ENCODE data around the gene PRDM11.

PRDM11 gene

DNA sequence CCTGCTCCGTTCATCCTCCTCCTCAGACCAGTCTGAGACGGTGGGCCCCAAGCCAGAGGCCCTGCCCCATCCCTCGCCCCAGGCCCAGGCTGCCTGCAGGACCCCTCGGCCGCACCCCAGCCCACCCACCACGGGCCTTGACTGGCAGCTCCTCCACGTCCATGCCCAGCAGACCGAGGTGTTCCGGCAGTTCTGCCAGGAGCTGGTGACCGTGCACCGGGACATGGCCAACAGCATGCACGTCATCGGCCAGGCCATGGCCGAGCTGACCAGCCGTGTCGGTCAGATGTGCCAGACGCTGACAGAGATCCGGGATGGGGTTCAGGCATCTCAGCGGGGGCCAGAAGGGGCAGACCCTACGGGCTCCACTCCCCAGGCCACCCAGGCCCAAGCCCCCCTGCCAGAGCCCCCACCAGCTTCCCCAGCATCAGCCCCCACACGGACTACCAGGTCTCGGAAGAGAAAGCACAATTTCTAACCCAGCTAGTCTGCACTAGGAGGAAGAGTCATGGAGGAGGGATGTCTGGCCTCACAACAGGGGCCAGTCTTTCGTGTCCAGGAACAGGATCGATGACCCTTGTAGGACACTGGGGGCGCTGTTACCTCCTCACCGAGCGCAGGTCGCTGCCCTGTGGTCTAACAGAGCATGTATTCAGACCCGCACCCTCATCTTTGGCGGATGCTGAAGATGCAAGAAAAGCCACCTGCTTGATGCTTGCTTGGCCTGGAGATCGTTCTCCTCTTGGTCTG is 66.3 kb downstream of the PRDM11 start:
- no peak for DNase-seq

- no peak for DNase-seq
These were observed 66.9 kb downstream of the PRDM11 start for GRCh38 chr11:45213316-45213665.

GRCh38 chr11:45213717-45214116 is 67.3 kb downstream of the PRDM11 start:
- no peak for DNase-seq

DNA sequence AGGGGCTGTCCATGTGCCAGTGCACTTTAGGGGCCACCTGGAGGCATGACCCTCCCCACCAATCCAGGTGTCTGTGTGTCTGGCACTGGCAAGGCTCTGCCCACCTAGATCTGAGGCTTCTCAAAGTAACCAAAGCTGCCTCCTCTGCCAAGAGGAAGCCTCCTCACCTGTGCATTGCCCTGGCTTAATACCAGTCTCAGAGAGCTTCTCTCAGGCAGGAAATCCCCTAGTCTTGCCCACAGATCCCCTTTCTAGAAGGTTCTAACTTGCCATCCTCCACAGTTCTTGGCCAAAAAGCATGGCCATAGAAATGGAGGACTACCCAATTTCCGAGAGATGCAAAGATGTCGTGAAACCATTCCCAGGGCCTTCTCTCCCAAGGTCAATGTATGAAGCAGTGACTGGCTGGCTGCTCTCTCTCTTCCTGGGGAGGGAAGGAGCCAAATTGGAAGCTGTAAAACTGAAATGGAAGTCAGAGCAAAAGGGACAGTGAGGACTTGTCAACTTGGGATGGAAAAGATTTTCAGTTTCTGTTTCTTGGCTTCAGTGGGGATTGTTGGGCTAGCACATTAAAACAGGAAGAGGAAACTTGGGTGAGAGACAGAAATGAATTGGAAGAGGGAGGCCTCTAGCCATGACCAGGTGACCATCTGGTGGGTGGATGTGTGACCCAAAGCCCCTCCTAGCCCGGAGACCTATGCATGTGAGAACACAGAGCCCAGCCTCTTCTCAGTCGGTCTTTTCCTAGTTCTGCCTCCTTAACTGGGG is 68.8 kb downstream of the PRDM11 start:
- DNase-seq, result no peak

DNA sequence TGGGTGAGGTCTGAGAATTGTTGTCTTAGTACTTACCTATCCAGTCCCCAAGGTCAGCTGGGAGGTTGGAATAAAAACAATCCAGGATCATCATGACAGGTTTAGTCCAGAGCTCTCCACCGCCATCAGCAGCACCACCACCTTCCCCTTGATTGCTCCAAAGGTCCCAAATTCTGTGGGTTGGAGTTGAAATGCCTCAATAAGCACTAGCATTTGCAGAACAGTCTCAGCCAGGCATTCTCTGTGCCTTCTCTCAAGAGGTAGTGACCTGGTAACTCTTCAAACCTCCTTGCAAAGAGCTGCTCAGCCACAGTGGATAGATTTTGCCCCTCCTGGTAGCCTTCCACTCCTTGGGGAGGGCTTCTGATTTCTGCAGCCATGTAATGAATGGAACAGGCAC is 69.6 kb downstream of the PRDM11 start:
- DNase-seq, result no peak

DNA sequence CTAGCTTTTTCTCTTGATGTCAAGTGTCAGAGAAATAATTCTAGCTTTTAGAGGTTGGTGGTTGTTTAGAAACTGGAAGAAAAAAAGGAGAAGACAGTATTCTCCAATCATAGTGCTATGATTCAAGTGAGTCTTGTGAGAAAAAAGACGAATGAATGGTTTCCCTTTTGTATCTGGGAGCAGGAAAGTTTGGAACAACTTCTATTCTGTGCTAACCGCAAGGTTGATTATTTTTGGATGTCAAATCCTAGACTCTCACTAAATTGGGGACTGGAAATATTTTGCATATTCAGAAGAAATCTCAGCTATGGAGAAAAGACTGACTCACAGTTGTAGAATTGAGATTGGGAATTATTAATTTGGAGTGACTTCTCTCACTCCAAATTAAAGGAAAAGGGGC is 70.5 kb downstream of the PRDM11 start:
- DNase-seq, result no peak

GRCh38 chr11:45217991-45218390 is 71.6 kb downstream of the PRDM11 start:
- DNase-seq, result no peak

- no peak for DNase-seq
These were observed 72.3 kb downstream of the PRDM11 start for GRCh38 chr11:45218705-45219104.

DNA sequence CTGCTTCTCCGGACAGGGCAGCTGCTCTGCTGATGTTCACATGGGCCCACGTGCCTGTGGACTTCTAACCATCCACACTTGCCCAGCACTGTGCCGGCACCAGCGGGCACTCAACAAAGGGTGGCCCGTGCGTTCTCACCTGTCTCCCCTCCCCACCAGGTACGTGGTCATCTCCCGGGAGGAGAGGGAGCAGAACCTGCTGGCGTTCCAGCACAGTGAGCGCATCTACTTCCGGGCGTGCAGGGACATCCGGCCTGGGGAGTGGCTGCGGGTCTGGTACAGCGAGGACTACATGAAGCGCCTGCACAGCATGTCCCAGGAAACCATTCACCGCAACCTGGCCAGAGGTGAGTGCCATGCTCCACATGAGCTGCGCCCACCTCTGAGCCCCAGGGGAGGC is 73.0 kb downstream of the PRDM11 start:
- DNase-seq, result no peak

- no peak for DNase-seq
These were observed 77.1 kb downstream of the PRDM11 start for GRCh38 chr11:45223496-45223895.

DNA sequence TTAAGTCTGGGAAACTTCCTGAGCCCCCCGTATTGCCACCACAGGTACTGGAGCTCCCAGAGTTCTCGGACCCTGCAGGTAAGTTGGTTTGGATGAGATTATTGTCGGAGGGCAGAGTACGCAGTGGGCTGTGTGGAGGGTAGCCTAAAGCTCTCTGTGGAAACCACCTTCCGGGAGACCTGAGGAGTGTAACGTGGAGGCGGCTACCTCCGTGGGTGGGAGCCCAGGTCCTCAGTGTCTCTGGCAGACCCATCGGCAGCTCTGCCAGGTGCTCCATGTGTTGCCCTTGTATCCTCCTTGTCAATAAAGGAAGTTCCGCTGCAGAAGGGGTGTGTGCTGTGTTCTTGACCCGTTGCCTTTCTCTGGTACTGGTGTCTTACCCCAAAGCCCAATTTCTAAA is 78.3 kb downstream of the PRDM11 start:
- DNase-seq, result no peak

GRCh38 chr11:45225277-45225676 is 78.8 kb downstream of the PRDM11 start:
- no peak for DNase-seq

- no peak for DNase-seq
These were observed 79.8 kb downstream of the PRDM11 start for GRCh38 chr11:45225961-45226871.

GRCh38 chr11:45226901-45227300 is 80.5 kb downstream of the PRDM11 start:
- DNase-seq, result no peak

GRCh38 chr11:45227836-45228235 is 81.4 kb downstream of the PRDM11 start:
- no peak for DNase-seq

GRCh38 chr11:45229401-45230020 is 83.1 kb downstream of the PRDM11 start:
- DNase-seq, result no peak

DNA sequence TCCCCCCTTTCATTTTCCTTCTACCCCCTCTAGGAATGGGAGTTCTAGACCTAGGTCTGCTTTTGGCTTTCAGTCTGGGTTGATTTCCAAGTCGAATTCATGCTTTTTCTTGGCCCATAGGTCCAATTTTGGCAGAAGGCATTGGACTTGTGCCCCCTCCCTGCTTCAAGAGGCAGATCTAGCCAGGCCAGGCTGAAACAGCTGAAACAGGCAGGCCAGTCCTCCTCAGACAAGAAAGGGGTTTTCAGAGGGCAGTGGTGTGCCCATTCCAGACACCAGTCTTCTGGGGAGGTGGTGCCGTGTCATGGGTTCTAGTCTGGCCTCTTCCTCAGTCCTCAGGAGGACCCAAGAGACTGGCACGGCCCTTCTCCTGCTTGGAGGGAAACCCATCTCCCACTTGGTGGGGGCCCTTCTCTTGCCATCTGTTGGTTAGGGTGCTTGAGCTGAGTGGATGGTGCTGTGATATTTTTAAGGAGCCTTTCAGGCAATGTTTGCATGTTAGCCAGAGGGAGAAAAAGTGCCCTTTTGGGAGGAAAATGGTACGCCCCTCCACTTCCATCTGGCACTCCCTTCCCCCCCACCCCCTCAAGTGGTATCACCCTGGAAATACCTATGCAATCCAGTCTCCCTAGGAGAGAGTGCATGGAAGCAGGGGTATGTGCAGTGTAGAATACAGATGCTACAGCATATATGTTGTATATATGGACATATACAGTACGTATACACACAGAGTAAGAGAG is 86.1 kb downstream of the PRDM11 start:
- DNase-seq, result no peak

DNA sequence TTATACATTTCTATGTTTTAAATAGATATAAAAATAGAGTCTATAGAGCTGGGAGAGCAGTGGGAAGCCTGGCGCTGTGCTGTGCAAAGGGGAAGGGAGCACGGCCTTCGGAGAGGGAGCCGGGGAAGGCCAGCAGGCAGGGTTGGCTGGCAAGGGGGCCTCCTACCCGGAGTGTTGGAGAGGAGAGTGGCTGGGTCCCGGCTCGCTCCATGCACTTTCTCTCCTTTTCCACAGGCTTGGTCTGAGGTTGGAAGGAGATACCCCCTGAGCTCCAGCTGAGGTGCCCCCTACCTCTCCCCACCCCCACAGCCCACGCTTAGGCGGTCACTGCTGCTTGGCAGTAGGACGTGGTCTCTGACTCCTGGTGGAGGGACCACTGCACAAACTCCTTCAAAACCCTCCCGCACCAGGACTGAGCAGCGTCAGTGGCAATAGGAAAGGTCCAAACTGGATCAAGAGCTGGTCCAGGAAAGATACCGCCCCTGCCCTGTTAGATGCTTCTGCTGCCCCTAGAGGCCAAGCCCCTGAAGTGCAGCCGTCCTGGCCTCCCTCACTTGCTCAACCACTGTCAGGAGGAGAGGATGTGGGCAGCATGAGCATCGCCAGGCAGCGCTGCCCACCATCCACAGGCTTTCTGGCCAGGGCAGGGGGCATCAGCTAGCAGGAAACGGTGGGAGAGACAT is 86.8 kb downstream of the PRDM11 start:
- DNase-seq, result peak; percentile 74 to 79

DNA sequence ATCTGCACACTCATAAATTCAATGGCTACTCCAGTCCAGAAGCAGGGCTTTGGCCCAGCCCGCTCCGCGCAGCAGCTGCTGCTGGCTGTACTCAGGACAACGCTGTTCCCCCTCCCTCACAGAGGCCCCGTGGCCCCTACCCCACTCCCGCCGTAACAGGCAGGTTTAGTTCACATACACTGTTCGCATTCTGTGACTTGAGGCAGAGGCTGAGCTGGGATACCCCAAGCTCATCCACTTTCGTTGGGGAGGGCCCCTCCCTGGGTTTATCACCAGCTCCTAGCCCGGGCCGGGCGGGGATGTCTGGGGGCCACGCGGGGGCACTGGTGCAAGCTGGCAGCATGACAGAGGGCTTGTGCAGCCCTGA is 87.3 kb downstream of the PRDM11 start:
- no peak for DNase-seq

GRCh38 chr11:45234306-45235006 is 88.0 kb downstream of the PRDM11 start:
- DNase-seq, result no peak

GRCh38 chr11:45237711-45238315 is 91.4 kb downstream of the PRDM11 start:
- DNase-seq, result no peak
